Measurements from ENCODE around the gene HTRA2.

DNA sequence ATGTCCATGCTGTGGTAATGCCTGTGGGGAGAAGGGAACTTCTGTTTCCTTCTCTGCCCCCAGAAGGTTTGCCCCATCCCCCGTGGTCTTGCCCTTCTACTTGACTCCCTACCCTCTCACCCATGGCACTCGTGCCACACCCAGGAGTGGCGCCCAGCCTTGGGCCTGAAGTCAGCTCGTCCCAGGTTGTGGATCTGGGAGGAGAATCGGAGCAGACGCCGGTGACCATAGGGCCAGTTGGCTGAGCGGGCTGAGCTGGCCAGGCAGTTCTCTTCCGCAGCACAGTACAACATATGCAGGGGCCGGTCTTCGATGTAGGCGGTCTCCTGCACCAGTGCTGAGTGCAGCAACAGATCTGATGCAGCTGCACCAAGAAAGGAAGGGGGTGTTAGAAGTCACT is 4.7 kb downstream of the HTRA2 start:
- no peak for TF ChIP-seq HNF4G (IDR thresholded peaks at IDR 0.05)
- no peak for TF ChIP-seq GABPA (IDR thresholded peaks at IDR 0.05 in 1 of 2, conservative IDR thresholded peaks at IDR 0.05 in 1 of 2)
- TF ChIP-seq, protein P1, sequence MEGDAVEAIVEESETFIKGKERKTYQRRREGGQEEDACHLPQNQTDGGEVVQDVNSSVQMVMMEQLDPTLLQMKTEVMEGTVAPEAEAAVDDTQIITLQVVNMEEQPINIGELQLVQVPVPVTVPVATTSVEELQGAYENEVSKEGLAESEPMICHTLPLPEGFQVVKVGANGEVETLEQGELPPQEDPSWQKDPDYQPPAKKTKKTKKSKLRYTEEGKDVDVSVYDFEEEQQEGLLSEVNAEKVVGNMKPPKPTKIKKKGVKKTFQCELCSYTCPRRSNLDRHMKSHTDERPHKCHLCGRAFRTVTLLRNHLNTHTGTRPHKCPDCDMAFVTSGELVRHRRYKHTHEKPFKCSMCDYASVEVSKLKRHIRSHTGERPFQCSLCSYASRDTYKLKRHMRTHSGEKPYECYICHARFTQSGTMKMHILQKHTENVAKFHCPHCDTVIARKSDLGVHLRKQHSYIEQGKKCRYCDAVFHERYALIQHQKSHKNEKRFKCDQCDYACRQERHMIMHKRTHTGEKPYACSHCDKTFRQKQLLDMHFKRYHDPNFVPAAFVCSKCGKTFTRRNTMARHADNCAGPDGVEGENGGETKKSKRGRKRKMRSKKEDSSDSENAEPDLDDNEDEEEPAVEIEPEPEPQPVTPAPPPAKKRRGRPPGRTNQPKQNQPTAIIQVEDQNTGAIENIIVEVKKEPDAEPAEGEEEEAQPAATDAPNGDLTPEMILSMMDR (IDR thresholded peaks at IDR 0.05; ENCODE audit: low read depth, low read length, missing input control): no peak
- TF ChIP-seq, protein P2, sequence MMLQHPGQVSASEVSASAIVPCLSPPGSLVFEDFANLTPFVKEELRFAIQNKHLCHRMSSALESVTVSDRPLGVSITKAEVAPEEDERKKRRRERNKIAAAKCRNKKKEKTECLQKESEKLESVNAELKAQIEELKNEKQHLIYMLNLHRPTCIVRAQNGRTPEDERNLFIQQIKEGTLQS (IDR thresholded peaks at IDR 0.05): no peak
- TF ChIP-seq, protein P3, sequence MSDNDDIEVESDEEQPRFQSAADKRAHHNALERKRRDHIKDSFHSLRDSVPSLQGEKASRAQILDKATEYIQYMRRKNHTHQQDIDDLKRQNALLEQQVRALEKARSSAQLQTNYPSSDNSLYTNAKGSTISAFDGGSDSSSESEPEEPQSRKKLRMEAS (IDR thresholded peaks at IDR 0.05): no peak
- no peak for TF ChIP-seq YY1 (IDR thresholded peaks at IDR 0.05)
- TF ChIP-seq EGR1 (IDR thresholded peaks at IDR 0.05; ENCODE audit: low read depth in 2 of 2): no peak
- TF ChIP-seq TAF1 (conservative IDR thresholded peaks at IDR 0.05): no peak
- TF ChIP-seq, protein P4, sequence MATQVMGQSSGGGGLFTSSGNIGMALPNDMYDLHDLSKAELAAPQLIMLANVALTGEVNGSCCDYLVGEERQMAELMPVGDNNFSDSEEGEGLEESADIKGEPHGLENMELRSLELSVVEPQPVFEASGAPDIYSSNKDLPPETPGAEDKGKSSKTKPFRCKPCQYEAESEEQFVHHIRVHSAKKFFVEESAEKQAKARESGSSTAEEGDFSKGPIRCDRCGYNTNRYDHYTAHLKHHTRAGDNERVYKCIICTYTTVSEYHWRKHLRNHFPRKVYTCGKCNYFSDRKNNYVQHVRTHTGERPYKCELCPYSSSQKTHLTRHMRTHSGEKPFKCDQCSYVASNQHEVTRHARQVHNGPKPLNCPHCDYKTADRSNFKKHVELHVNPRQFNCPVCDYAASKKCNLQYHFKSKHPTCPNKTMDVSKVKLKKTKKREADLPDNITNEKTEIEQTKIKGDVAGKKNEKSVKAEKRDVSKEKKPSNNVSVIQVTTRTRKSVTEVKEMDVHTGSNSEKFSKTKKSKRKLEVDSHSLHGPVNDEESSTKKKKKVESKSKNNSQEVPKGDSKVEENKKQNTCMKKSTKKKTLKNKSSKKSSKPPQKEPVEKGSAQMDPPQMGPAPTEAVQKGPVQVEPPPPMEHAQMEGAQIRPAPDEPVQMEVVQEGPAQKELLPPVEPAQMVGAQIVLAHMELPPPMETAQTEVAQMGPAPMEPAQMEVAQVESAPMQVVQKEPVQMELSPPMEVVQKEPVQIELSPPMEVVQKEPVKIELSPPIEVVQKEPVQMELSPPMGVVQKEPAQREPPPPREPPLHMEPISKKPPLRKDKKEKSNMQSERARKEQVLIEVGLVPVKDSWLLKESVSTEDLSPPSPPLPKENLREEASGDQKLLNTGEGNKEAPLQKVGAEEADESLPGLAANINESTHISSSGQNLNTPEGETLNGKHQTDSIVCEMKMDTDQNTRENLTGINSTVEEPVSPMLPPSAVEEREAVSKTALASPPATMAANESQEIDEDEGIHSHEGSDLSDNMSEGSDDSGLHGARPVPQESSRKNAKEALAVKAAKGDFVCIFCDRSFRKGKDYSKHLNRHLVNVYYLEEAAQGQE (IDR thresholded peaks at IDR 0.05): no peak
- TF ChIP-seq RXRA (IDR thresholded peaks at IDR 0.05): no peak
- no peak for TF ChIP-seq RAD21 (IDR thresholded peaks at IDR 0.05)
- TF ChIP-seq HNF4A (conservative IDR thresholded peaks at IDR 0.05): no peak

All from liver (tissue), 3 donors.